ENCODE results near the gene GGT1.

GRCh38 chr22:24601217-24602104 is 1.5 kb upstream of the GGT1 start:
- TF ChIP-seq EZH2phosphoT487 (IDR thresholded peaks at IDR 0.05; ENCODE audit: borderline replicate concordance), result no peak
- TF ChIP-seq, protein P1, sequence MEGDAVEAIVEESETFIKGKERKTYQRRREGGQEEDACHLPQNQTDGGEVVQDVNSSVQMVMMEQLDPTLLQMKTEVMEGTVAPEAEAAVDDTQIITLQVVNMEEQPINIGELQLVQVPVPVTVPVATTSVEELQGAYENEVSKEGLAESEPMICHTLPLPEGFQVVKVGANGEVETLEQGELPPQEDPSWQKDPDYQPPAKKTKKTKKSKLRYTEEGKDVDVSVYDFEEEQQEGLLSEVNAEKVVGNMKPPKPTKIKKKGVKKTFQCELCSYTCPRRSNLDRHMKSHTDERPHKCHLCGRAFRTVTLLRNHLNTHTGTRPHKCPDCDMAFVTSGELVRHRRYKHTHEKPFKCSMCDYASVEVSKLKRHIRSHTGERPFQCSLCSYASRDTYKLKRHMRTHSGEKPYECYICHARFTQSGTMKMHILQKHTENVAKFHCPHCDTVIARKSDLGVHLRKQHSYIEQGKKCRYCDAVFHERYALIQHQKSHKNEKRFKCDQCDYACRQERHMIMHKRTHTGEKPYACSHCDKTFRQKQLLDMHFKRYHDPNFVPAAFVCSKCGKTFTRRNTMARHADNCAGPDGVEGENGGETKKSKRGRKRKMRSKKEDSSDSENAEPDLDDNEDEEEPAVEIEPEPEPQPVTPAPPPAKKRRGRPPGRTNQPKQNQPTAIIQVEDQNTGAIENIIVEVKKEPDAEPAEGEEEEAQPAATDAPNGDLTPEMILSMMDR (conservative IDR thresholded peaks at IDR 0.05; ENCODE audit: low read length), result no peak
